HG03064 (cell line): ENCODE measurements around the gene PDIA6.
A peak's percentile ranks its signal among the peaks of the same experiment; 100 is the strongest.
"Not testable (repeated sequence)": the region's sequence is repeated elsewhere in the genome, so short reads cannot be mapped to it uniquely, and the experiment has no call there.

Experiments
- ATAC-seq: cut with Tn5 transposase; IDR thresholded peaks from one replicate; pipeline ENCODE4 v1.9.1; 2021; ENCODE audit warnings: low read depth; ENCODE audit not compliant: unreplicated experiment

PDIA6 gene

DNA sequence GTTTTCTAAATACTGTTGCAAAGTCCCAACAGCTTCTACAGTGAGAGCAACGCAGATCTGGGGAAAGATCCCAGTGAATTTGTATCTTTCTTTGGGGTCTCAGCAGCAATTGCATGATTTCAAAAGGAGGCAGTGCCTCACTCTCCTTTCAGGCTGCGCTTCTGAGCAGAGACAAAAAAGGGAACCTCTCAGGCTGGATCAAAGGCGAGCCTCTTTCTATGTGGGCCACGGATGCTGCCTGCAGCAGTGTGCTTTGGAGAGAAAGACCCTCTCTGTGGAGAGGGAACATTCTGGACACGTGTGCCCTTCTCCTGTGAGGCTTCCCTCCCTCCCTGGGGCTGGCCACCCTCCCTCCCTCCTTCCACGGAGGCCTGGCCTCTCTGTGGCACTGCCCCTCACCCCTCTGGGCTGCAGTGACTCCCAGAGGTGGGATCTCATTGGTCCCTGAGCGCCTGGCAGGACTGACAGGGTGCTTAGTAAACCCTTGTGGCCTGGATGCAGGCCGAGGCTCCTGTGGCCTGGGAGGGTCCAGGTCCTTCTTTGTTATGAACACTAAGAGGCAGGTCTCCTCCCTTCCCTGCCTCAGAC is 21.6 kb upstream of the PDIA6 start:
- ATAC-seq: no peak

DNA sequence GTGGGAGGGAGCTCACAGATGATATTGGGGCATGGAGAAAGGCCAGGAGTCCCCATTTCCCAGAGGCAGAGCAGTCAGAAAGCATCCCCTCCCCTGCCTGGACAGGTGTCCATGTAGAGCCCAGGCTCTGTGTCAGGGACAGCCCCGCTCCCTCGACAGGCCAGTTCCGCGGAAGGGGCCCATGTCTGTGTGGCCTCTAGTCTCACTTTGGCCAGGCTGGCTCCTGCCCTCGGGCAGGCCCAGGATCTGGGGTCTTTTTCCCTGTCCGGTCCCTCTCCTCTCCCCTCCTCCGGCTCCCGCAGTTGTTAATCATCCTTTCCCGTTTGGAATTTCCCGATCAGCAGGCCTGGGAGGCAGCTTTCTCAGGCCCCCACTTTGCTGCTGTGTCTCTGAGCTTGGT is 20.4 kb upstream of the PDIA6 start:
- ATAC-seq: no peak

DNA sequence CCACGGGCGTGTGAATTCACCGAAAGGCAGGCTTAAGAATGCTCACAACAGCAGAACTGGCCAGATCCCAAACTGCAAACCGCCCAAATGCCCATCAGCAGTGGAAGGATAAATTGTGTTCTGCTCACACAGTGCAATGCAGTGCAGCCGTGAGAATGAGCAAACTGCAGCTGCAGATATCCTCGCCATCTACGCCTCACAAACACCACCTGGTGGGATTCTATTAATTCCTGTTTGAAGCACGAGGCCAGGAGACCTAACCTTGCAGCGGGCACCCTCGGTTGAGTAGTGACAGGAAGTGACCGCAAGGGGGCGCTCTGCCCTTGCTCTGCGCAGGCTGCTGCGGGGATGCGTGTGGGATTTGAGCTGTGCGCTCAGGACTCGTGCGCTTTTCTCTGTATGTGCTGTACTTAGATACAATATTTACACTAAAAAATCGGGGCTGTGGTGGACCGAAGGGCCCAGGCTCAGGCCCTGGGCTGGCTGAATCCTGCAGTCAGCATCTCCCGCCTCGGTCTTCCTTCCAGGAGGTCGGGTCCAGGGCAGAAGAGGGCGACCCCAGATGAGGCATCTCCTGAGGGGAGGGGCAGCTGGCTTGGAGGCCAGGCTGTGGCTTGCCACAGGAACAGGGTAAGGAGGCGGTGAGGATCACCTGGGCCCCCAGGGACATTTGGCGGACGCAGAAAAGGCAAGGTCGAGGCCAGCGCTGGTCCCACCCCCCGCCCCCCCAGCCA is 19.8 kb upstream of the PDIA6 start:
- peak; percentile 81 for ATAC-seq

DNA sequence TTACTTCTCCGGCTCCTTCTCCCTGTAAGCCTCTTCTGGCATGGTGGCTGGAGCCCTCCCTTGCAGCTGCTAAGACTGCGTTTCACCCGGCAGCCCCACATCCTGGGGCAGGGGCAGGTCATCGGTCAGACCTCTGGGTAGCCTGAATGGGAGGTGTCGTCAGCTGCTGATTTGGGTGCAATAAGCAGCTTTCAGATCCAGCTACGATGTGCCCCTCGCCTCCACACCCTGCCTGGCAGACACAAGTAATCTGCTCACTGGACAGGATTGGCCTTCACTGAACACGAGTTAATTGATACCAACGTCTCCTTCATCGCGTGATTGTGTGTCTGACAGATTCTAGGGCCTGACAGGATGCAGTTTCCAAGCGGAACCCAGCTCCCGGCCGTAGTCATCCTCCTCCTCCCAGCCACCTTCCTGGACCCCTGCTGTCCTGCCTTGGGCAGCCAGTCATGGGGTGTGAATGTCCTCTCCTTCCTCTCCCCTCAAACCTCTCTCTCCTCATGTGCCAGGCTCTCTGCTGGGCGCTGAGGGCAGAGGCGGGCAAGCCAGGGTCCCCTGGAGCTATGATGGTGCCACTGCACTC is 18.9 kb upstream of the PDIA6 start:
- no peak for ATAC-seq

DNA sequence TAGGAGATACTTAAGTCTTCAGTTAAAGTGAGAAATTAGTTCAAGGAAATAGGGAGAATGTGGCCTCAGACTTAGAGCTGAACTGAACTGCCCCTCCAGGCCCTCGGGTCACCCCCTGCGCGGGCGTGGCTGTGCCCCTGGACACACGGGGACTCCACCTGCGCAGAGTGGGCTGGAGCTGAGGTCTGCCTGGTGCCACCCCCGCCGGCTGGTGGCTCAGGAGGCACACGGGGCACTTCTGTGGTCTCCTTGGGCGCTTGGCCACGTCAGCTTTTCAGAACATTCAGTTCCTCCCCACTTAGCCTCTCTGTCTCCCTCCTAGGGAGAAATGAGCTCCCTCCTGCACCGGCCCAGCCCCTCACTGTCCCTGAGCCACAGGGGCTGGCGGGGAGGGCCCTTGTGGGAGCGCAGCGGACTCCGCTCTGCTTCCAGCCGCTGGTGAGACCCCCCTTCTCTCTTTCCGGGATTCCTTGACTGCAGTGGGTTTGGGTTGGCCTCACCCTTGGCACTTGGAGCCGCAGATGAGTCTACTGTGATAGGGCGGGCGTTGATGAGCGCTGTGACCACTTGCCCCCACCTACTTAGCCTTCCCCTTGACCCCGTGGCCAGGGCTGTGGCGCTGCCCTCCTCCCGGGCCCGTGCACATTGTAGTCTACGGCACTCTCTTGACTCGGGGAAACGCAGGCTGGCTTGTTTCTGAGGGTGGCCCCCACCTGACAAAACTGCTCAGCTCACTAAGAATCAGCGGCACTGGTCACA is 18.2 kb upstream of the PDIA6 start:
- ATAC-seq: no peak

DNA sequence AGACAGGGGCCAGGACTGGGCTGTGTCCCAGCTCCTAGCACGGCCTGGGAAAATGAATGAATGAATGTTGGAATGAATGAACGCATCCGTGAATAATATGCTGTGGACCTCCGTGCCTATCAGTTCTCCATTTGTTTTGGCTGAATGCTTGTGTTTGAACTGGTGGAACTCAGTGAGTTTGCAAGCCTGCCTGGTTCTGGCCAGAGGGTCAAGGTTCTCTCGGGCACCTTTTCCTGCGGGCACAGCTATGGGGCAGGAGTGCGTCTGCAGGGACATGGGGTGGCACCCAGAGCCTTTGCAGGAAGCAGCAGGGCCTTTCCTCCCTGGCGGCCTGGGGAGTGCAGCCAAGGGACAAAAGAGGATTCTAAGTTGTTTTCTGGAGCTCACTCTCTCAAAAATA is 17.6 kb upstream of the PDIA6 start:
- ATAC-seq: no peak

- no peak for ATAC-seq
Observed at GRCh38 chr2:10829299-10829698, 16.7 kb upstream of the PDIA6 start.

DNA sequence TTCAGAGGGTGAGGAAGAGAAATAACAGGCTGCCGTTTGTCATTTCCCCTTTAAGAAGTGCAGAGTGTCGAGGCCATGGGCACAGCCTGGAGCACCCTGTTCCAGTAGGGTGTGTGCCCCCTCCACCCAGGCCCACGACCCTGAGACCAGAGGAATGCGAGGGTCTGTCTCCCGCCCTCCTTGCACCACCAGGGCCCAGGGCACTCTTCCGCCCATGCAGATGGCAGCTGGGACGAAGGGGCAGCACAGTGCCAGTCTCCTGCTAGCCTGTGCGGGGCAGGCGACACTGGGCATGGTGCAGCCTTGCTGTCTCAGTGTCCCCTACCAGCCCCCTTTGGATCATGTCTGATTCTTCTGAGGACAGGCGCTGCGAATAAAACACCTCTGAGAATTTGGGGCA is 15.8 kb upstream of the PDIA6 start:
- no peak for ATAC-seq

DNA sequence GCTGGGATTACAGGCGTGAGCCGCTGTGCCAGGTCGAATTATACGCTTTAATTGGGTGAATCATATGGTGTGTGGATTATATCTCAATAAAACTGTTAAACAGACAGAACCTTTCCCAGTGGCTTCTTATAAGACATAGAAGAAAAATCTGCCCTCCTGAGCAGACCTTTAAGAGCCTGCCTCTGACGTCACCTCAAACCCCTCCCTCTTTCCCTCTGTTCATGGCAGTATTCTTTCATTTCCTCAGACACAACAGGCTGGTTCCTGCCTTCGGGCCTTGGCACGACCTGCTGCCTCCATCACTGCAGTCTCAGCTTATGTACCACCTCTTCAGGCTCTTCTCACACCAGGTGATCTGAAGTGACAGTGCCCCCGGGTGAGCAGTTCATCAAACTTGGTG is 14.0 kb upstream of the PDIA6 start:
- ATAC-seq: no peak

DNA sequence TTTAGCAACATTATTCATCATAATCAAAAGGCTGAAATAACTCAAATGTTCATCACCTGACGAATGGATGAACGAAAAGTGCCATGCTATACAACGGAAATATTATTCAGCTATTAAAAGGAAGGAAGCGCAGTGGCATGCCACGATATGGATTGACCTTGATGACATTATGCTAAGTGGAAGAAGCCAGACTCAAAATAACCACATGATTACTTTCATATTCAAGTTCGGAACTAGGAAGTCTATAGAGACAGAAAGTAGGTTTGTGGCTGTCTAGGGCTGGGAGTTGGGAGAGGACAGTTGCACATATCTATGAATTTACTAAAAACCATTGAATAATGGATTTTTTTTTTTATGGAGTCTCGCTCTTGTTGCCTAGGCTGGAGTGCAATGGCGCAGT is 13.4 kb upstream of the PDIA6 start:
- ATAC-seq: no peak

DNA sequence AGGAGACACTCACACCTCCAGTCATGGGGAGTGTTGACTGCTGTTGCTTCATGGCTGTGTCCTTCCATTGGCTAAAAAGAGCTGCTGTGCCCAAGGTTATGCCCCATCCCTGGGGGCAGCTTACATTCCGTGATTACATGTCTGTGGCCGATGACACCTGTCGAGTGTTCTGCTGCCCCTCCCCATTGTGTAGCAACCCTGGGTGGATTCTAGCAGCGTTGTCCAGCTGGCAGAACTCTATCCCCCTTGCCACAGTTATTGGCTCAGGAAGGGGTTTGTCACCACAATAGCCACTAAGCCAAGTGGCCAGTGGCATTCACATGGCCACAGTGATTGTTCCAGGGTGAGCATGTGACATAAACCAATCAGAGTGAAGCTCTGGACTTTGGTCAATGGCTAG is 11.6 kb upstream of the PDIA6 start:
- ATAC-seq: no peak

DNA sequence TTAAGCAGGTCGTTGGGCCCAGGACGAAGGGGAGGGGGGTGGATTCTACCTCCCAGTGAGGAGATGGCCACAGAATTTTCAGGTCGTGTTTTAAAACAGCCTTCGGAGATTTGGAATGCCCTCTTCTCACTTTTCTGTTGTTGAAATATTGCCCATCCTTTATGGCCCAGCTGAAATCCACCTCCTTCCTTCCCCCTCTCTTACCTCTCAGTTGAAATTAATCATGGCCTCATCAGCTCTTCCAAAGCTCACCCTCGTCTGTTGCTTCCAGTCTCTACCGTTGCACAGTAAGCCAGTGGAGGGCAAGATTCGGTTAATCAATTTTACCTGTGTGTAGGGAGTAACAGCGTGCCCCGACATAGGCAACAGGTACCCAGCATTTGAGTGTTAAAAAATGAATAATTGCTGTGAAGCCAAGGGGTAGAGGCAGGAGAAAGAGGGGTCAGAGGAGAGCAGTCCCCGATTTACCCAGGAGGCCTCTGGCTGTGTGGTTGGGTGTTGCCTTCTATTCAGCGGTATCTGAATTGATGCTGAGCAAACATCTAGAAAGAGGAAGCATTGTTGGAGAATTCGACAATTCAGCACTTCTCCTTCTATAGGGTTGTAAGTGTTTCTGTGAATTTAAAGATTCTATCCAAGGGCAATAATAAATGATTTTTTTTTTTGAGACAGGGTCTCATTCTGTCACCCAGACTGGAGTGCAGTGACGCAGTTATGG is 8.6 kb upstream of the PDIA6 start:
- no peak for ATAC-seq

GRCh38 chr2:10820562-10820961 is 8.0 kb upstream of the PDIA6 start:
- ATAC-seq: no peak

DNA sequence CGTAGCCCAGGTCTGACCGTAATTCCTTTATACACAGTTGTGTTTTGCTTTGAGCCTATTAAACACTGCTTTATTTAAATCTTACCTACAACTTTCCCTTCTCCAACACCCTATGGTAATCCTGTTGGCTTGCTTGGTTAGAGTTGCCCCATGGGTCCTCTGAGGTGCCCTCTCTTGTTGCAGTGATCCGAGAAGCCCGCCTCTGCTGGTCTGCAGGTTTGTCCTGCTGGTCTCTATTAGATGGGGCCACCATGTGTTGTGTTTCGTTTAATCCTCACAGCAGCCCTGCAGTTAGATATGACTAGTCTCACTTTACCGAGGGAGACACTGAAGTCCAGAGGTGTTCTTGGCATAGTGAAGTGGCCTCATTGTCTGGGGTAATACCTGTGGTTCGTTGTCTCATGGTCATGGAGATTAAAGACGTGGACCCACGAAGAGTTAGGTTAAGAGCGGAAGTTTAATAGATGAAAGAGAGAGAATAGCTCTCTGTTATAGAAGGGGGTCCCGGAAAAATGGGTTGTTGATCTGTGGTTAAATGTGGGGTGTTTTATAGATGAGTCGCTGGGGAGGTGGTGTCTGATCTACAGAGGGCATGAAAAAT is 7.2 kb upstream of the PDIA6 start:
- ATAC-seq: no peak

DNA sequence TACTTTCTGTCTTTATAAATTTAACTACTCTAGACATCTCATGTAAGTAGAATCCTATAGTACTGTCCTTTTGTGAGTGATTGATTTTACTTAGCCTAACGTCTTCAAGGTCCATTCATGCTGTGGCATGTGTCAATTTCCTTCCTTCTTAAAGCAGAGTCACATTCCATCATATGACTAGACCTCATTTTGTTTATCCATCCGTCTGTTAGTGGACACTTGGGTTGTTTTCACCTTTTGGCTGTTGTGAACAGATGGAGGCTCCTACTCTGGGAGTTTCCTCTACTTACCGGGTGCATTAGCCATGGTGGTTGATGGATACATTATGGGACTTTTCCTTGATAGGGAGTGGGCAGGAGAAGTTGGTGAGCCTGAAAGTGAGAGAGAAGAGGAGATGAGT is 6.4 kb upstream of the PDIA6 start:
- ATAC-seq: no peak

GRCh38 chr2:10818305-10818704 is 5.7 kb upstream of the PDIA6 start:
- not testable (repeated sequence) for ATAC-seq

DNA sequence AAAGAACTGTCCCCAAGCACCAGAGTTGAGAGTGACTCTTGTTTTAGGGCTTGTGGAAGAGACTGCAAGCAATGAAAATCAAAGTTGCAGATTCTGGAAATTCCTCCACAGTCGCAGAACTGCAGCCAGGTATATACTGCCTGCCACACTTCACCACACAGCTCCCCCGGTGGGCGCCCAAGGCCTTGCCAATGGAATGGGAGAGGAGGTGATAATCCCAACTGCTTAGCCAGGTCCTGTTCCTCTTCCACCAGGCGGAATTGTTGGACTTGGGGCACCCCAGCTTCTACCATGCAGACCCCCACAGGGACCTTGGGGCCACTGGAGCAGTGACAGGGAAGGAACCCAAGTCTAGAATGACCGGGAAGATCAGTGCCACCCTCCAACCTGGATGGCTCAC is 4.8 kb upstream of the PDIA6 start:
- ATAC-seq: no peak

GRCh38 chr2:10814571-10815331 is 2.2 kb upstream of the PDIA6 start:
- no peak for ATAC-seq

DNA sequence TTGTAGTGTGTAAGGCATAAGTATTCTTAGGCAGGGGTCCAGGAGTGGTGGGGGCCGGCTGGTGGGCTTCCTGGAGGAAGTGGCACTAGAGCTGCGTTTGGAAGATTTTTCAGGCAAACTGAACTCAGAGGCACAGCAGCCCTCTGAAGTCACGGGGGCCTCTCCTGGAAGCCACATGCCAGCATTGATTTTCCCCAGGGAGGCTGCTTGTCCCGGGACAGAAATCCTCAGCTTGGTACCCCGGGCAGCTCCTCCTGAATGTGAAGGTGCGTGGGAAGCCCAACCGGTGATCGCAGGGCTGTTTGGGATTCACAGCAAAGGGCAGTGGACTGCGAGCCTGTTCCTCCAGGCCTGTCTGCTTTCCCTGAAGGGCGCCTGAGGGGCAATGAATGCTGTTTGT is 1.6 kb upstream of the PDIA6 start:
- no peak for ATAC-seq
